Breast epithelium (tissue), 3 donors: ENCODE results near the gene UBE3D.

Experiments
- POLR2A ChIP-seq: fragments of 450-650 bp; IDR thresholded peaks from one replicate; pipeline ENCODE4 v1.6.1; 2016; ENCODE audit warnings: antibody characterized with exemption, mild to moderate bottlenecking, moderate library complexity
- POLR2AphosphoS5 ChIP-seq, 3 donors: sonication (generic); formaldehyde crosslinking; IDR thresholded peaks; one replicate each; pipeline ENCODE4 v1.6.1; 2017; ENCODE audit warnings: antibody characterized with exemption in 3 of 3
- TF ChIP-seq, protein P1 (sequence below), 3 donors: fragments of 450-650 bp; IDR thresholded peaks; one replicate each; pipeline ENCODE4 v1.5.1; 2016 to 2017; ENCODE audit warnings: antibody characterized with exemption in 3 of 3, mild to moderate bottlenecking in 3 of 3, moderate library complexity in 3 of 3

DNA sequence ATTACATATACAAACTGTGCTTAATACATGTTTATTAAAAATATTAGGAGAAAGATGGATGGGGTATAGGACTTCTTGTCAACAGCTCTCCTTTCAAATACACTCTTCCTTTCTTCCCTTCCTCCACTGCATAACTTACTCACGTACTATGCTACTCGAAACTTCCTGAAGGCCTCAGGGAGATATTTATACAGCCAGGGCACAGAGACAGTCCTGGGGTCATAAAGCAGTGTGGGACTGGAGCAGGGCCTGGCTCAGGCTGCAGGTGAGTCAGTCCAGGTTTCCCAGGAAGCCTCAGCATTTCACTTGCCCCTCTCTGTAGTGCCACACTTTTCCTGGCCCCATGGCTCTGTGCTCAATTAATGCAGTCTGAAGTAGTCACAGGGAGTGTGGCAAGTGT is 157.0 kb downstream of the UBE3D start:
- TF ChIP-seq, protein P1, sequence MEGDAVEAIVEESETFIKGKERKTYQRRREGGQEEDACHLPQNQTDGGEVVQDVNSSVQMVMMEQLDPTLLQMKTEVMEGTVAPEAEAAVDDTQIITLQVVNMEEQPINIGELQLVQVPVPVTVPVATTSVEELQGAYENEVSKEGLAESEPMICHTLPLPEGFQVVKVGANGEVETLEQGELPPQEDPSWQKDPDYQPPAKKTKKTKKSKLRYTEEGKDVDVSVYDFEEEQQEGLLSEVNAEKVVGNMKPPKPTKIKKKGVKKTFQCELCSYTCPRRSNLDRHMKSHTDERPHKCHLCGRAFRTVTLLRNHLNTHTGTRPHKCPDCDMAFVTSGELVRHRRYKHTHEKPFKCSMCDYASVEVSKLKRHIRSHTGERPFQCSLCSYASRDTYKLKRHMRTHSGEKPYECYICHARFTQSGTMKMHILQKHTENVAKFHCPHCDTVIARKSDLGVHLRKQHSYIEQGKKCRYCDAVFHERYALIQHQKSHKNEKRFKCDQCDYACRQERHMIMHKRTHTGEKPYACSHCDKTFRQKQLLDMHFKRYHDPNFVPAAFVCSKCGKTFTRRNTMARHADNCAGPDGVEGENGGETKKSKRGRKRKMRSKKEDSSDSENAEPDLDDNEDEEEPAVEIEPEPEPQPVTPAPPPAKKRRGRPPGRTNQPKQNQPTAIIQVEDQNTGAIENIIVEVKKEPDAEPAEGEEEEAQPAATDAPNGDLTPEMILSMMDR (IDR thresholded peaks at IDR 0.05), result no peak
- TF ChIP-seq POLR2A (no peak), POLR2AphosphoS5 (IDR thresholded peaks at IDR 0.05) (no peak)
